AG10803 (cell line): Measurements from ENCODE around the gene SLC30A2.

Source experiments
- DNase-seq: peaks from one replicate; pipeline ENCODE4 v3.0.0; 2010; ENCODE audit warnings: low read depth
- H3K4me3 ChIP-seq: 2 replicates; pipeline ENCODE4 v1.5.1; 2011; ENCODE audit warnings: mild to moderate bottlenecking, low read length, control low read depth
- TF ChIP-seq, protein P1 (sequence below): conservative IDR thresholded peaks from 2 replicates; pipeline ENCODE4 v1.5.1; 2011; ENCODE audit warnings: mild to moderate bottlenecking, low read length, control low read depth, inconsistent platforms

The SLC30A2 gene

DNA sequence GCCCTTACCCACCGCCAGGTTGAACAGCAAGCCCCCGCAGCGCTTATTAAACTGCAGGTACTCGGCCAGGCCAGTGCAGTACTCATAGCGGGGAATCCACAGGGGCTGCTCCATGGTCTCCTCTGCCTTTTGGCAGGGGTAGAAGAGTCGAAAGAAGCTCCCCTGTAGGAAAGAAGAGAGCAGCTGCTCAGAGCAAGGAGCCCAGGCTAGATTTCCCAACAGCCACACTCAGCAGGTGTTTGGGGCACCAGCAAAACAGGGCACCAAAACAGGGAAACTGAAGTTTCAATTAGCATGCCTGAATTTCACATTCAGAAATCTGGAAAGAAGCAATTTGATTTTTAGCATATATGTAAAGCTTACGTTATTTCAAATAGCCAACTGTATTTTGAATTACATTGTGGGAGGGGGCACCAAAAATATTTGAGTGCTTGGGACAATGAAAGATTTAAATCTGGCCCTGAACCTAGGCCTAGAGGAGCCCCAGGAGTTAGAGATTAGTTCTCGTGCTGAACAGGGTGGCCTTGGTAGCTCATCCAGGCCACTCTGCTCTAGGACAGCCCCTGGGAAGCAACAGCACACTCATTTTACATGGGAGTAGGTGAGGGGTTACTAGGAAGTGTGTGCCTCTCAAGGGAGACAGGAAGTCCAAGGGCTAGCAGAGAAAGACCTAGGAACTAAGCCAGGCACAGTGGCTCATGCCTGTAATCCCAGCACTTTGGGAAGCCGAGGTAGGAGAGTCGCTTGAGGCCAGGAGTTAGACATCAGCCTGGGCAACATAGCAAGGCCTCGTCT lies 56.3 kb downstream of the SLC30A2 start:
- TF ChIP-seq, protein P1, sequence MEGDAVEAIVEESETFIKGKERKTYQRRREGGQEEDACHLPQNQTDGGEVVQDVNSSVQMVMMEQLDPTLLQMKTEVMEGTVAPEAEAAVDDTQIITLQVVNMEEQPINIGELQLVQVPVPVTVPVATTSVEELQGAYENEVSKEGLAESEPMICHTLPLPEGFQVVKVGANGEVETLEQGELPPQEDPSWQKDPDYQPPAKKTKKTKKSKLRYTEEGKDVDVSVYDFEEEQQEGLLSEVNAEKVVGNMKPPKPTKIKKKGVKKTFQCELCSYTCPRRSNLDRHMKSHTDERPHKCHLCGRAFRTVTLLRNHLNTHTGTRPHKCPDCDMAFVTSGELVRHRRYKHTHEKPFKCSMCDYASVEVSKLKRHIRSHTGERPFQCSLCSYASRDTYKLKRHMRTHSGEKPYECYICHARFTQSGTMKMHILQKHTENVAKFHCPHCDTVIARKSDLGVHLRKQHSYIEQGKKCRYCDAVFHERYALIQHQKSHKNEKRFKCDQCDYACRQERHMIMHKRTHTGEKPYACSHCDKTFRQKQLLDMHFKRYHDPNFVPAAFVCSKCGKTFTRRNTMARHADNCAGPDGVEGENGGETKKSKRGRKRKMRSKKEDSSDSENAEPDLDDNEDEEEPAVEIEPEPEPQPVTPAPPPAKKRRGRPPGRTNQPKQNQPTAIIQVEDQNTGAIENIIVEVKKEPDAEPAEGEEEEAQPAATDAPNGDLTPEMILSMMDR, result no peak

GRCh38 chr1:25987951-25988350 lies 58.0 kb downstream of the SLC30A2 start:
- TF ChIP-seq, protein P1, result no peak
- no peak for DNase-seq
- no peak overlapping the region for H3K4me3 ChIP-seq

More for the DNA sequence above, 56.3 kb downstream of the SLC30A2 start:
- no peak for DNase-seq
- no peak overlapping the region for H3K4me3 ChIP-seq
